IPS-18c (cell line): ENCODE measurements around the gene CREB3L4.
"Not testable (repeated sequence)": the region's sequence is repeated elsewhere in the genome, so short reads cannot be mapped to it uniquely, and the experiment has no call there.

Experiments
- H3K4me3 ChIP-seq: 2 replicates; pipeline ENCODE4 v1.7.0; 2013; ENCODE audit warnings: low read depth, mild to moderate bottlenecking, low read length, moderate library complexity; ENCODE audit not compliant: insufficient read depth
- H3K9me3 ChIP-seq: one replicate; pipeline ENCODE4 v1.6.1; 2013; ENCODE audit warnings: mild to moderate bottlenecking, low read length, moderate library complexity; ENCODE audit not compliant: control insufficient read depth, insufficient read depth

The CREB3L4 gene

GRCh38 chr1:153995202-153995601 lies 27.5 kb downstream of the CREB3L4 start:
- H3K4me3 ChIP-seq: no peak overlapping the region
- peaks cover 2% of the 10 kb centered on the region for H3K9me3 ChIP-seq

DNA sequence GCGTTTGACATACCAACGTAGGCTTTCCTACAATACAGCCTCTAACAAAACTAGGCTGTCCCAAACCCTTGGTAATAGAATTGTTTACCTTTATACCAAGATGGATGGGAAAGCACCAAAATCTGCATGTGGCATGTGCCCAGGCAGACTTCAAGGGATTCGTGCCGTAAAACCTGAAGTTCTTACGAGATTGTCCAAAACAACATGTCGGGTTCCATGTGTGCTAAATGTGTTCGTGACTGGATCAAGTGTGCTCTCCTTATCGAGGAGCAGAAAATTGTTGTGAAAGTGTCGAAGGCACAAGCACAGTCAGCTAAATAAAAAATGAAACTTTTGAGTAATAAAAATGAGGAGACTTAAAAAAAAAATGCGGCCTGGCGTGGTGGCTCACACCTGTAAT lies 27.9 kb downstream of the CREB3L4 start:
- H3K9me3 ChIP-seq: peaks cover 2% of the 10 kb centered on the region
- no peak overlapping the region for H3K4me3 ChIP-seq

DNA sequence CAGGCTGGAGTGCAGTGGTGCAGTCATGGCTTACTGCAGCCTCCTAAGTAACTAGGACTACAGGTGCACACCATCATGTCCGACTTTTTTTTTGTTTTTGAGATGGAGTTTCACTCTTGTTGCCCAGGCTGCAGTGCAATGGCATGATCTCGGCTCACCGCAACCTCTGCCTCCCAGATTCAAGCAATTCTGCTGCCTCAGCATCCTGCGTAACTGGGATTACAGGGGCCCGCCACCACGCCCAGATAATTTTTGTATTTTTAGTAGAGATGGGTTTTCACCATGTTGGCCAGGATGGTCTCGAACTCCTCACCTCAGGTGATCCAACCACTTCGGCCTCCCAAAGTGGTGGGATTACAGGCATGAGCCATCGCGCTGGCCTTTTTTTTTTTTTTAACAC lies 29.2 kb downstream of the CREB3L4 start:
- not testable (repeated sequence) for H3K4me3 ChIP-seq, H3K9me3 ChIP-seq

GRCh38 chr1:154000420-154000819 lies 32.7 kb downstream of the CREB3L4 start:
- no peaks in the 10 kb centered on the region for H3K9me3 ChIP-seq
- H3K4me3 ChIP-seq: no peak overlapping the region

GRCh38 chr1:154006136-154006535 lies 38.4 kb downstream of the CREB3L4 start:
- no peaks in the 10 kb centered on the region for H3K9me3 ChIP-seq
- H3K4me3 ChIP-seq: no peak overlapping the region

DNA sequence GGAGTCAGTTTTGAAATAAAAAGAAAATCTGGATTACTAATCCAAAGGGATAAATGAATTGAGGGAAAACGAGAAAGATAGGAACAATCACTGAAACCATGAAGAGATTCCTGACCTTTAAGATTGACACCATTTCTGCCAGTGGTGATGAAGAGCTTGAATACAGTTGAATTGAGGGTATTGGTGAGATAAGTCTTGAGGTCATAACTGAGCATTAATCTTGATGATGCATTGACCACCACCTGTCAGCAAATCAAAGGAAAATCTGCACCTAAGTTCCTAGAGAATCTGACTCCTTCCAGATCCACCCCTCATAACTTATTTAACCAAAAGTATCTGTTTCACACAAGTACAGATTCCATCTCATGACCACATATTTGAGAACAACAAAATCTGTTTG lies 44.4 kb downstream of the CREB3L4 start:
- Histone ChIP-seq H3K9me3 (no peaks in the 10 kb centered on the region), H3K4me3 (no peak overlapping the region)

- not testable (repeated sequence) for H3K4me3 ChIP-seq, H3K9me3 ChIP-seq
These were observed 44.8 kb downstream of the CREB3L4 start for GRCh38 chr1:154012543-154012942.

- H3K4me3 ChIP-seq: no peak overlapping the region
These were observed 46.6 kb downstream of the CREB3L4 start for GRCh38 chr1:154014154-154014907.

GRCh38 chr1:154019269-154019668 lies 51.6 kb downstream of the CREB3L4 start:
- no peaks in the 10 kb centered on the region for H3K9me3 ChIP-seq
- H3K4me3 ChIP-seq: no peak overlapping the region

More at GRCh38 chr1:154014154-154014907, 46.6 kb downstream of the CREB3L4 start:
- H3K9me3 ChIP-seq: no peaks in the 10 kb centered on the region

GRCh38 chr1:154019940-154020339 lies 52.2 kb downstream of the CREB3L4 start:
- no peak overlapping the region for H3K4me3 ChIP-seq
- no peaks in the 10 kb centered on the region for H3K9me3 ChIP-seq
